Upper lobe of left lung (tissue), 6 donors: ENCODE measurements around the gene HOXD10. TPM values are rescaled to one million over a fixed set of nuclear protein-coding genes. Genes with fewer than 3 reads are reported as not detected.

Experiments
- ATAC-seq, 2 donors: fragments of 200-7000 bp; cut with Tn5 transposase; one replicate each; pipeline ENCODE4 v1.9.1; 2022; ENCODE audit warnings: mild to moderate bottlenecking in 2 of 2, moderate library complexity in 2 of 2; ENCODE audit not compliant: low FRiP score in 2 of 2
- DNase-seq, 2 donors: peaks; one replicate each; pipeline ENCODE4 v3.0.0-alpha.2; 2019 to 2020
- H3K27ac ChIP-seq, 4 donors: fragments of 200-600 bp; sonication (generic); one replicate each; pipeline ENCODE4 v1.5.1; 2016 to 2019
- H3K27me3 ChIP-seq, 4 donors: fragments of 200-600 bp; sonication (generic); one replicate each; pipeline ENCODE4 v1.5.1; 2017 to 2019
- H3K36me3 ChIP-seq, 4 donors: fragments of 200-600 bp; sonication (generic); one replicate each; pipeline ENCODE4 v1.5.1; 2016 to 2019
- H3K4me1 ChIP-seq, 4 donors: fragments of 200-600 bp; sonication (generic); one replicate each; pipeline ENCODE4 v1.5.1; 2018 to 2019
- H3K4me3 ChIP-seq, 4 donors: fragments of 200-600 bp; sonication (generic); one replicate each; pipeline ENCODE4 v1.5.1; 2017 to 2019; ENCODE audit warnings: mild to moderate bottlenecking in 2 of 4, moderate library complexity in 1 of 4
- H3K9me3 ChIP-seq, 4 donors: fragments of 200-600 bp; sonication (generic); one replicate each; pipeline ENCODE4 v1.5.1; 2018 to 2019
- CTCF ChIP-seq, 6 experiments: fragments of 450-650 bp in 4 of 6; fragments of 200-600 bp in 2 of 6; sonication (generic) in 2 of 6; IDR thresholded peaks; one replicate each; pipeline ENCODE4 v1.5.1; 2016 to 2019; ENCODE audit warnings: antibody characterized with exemption in 6 of 6
- EP300 ChIP-seq, 4 donors: sonication (generic); formaldehyde crosslinking; IDR thresholded peaks; one replicate each; pipeline ENCODE4 v1.5.1; 2017; ENCODE audit warnings: antibody characterized with exemption in 4 of 4, control low read depth in 2 of 4
- POLR2A ChIP-seq, 4 donors: fragments of 450-650 bp; IDR thresholded peaks; one replicate each; pipeline ENCODE4 v1.5.1; 2016 to 2017; ENCODE audit warnings: antibody characterized with exemption in 4 of 4, mild to moderate bottlenecking in 2 of 4
- POLR2AphosphoS5 ChIP-seq, 2 donors: sonication (generic); formaldehyde crosslinking; IDR thresholded peaks; one replicate each; pipeline ENCODE4 v1.5.1; 2017; ENCODE audit warnings: antibody characterized with exemption in 2 of 2
- WGBS, 2 donors: methylation state at CpG; one replicate each; pipeline ENCODE4 v1.1.5; 2017 to 2018; 5-methylcytosine and 5-hydroxymethylcytosine counted together
- total RNA-seq, 6 donors: library from RNA; depleted of rRNA in 4 of 6; stranded (reverse); fragments of >200 nt in 4 of 6; gene quantifications; one replicate each; pipeline versions ENCODE4 v1.1.0 to v1.2.1, GENCODE V29; 2016 to 2021
- donor health status: DM: no; HTN: no; CAD: no; lungs with moderate emphysema.
- donor health status: DM: no; HTN: yes; CAD: no; lungs with severe emphysema.

HOXD10 gene
- total RNA-seq, 6 donors from 2014 or later = 0.47 to 0.55 TPM; not detected in 4

- Histone ChIP-seq H3K36me3 (no peaks in the 10 kb centered on the region), H3K27ac (no peak overlapping the region), H3K4me1 (peaks cover 12 to 60% (median 22%) of the 10 kb centered on the region in 4 donors), H3K4me3 (no peak overlapping the region), H3K9me3 (peaks cover 0 to 22% (median 12%) of the 10 kb centered on the region in 4 donors), H3K27me3 (peaks cover 0 to 96% (median 73%) of the 10 kb centered on the region in 4 donors)
- ATAC-seq (no peak), DNase-seq (peak in 1 of 2 donors; percentile 75)
- TF ChIP-seq POLR2A (IDR thresholded peaks at IDR 0.05) = no peak
- no peak for TF ChIP-seq EP300 (IDR thresholded peaks at IDR 0.05)
- TF ChIP-seq POLR2AphosphoS5 (IDR thresholded peaks at IDR 0.05) = no peak
- TF ChIP-seq CTCF (IDR thresholded peaks at IDR 0.05) = no peak
- WGBS, 2 donors = 9% methylated on average over 46 to 57 of the region's 66 CpGs
Measured at GRCh38 chr2:176082824-176083751, 33.5 kb upstream of the HOXD10 start.

- no peak within 1 kb of the TSS for H3K27ac ChIP-seq
- no peaks in the 10 kb centered on the region for H3K36me3 ChIP-seq
- H3K9me3 ChIP-seq = peaks cover 0 to 22% (median 12%) of the 10 kb centered on the region in 4 donors
- TF ChIP-seq POLR2A (IDR thresholded peaks at IDR 0.05) (no peak), CTCF (IDR thresholded peaks at IDR 0.05) (no peak), EP300 (IDR thresholded peaks at IDR 0.05) (no peak)
- 16 to 20% methylated on average over 27 of the region's 27 CpGs for WGBS, 2 donors
- no peak within 1 kb of the TSS for H3K4me3 ChIP-seq
- no peak for ATAC-seq
- no peak for DNase-seq
- H3K4me1 ChIP-seq = peaks cover 16 to 65% (median 26%) of the 10 kb centered on the region in 4 donors
- peaks cover 0 to 96% (median 74%) of the 10 kb centered on the region in 4 donors for H3K27me3 ChIP-seq
Measured at GRCh38 chr2:176083796-176084261, 32.7 kb upstream of the HOXD10 start, which contains the start of gene EVX2. EVX2 (minus strand) TSS chr2:176083962; CDS start chr2:176083776, 186 bp downstream.

GRCh38 chr2:176084611-176085119, 31.9 kb upstream of the HOXD10 start:
- Histone ChIP-seq H3K27ac (no peak overlapping the region), H3K27me3 (peaks cover 0 to 98% (median 73%) of the 10 kb centered on the region in 4 donors), H3K4me1 (peaks cover 15 to 58% (median 23%) of the 10 kb centered on the region in 4 donors), H3K9me3 (peaks cover 0 to 22% (median 12%) of the 10 kb centered on the region in 4 donors), H3K4me3 (no peak overlapping the region), H3K36me3 (no peaks in the 10 kb centered on the region)
- TF ChIP-seq CTCF (IDR thresholded peaks at IDR 0.05) (no peak), POLR2A (IDR thresholded peaks at IDR 0.05) (no peak), EP300 (IDR thresholded peaks at IDR 0.05) (no peak), POLR2AphosphoS5 (IDR thresholded peaks at IDR 0.05) (no peak)
- no peak for DNase-seq
- WGBS, 2 donors = 5 to 6% methylated on average over 26 of the region's 26 CpGs
- ATAC-seq = no peak

GRCh38 chr2:176085120-176085788, 31.3 kb upstream of the HOXD10 start:
- WGBS, 2 donors = 6 to 8% methylated on average over 19 to 40 of the region's 40 CpGs
- H3K4me1 ChIP-seq = peaks cover 12 to 52% (median 18%) of the 10 kb centered on the region in 4 donors
- ATAC-seq = no peak

More at GRCh38 chr2:176085120-176085788, 31.3 kb upstream of the HOXD10 start:
- Histone ChIP-seq H3K27me3 (peaks cover 0 to 96% (median 72%) of the 10 kb centered on the region in 4 donors), H3K4me3 (no peak overlapping the region), H3K36me3 (no peaks in the 10 kb centered on the region), H3K9me3 (peaks cover 0 to 22% (median 12%) of the 10 kb centered on the region in 4 donors), H3K27ac (no peak overlapping the region)
- TF ChIP-seq CTCF (IDR thresholded peaks at IDR 0.05) (no peak), POLR2AphosphoS5 (IDR thresholded peaks at IDR 0.05) (no peak), EP300 (IDR thresholded peaks at IDR 0.05) (no peak), POLR2A (IDR thresholded peaks at IDR 0.05) (no peak)
- DNase-seq = peak in 1 of 2 donors; percentile 56
